Large intestine (tissue), 3 donors: ENCODE results near the gene ASXL1. TPM values are rescaled to one million over a fixed set of nuclear protein-coding genes. Genes with fewer than 3 reads are reported as not detected.

Experiments
- DNase-seq, 2 donors: peaks; one replicate each; pipeline versions ENCODE4 v3.0.0 to v3.0.0-alpha.2; 2013
- H3K27ac ChIP-seq: one replicate; pipeline ENCODE4 v1.5.1; 2013; ENCODE audit warnings: low read length
- H3K27me3 ChIP-seq: 2 replicates; pipeline ENCODE4 v1.6.1; 2013; ENCODE audit warnings: low read length; ENCODE audit not compliant: control insufficient read depth, insufficient read depth
- H3K36me3 ChIP-seq: 2 replicates; pipeline ENCODE4 v1.6.1; 2013; ENCODE audit warnings: low read length; ENCODE audit not compliant: control insufficient read depth, insufficient read depth
- H3K4me1 ChIP-seq: one replicate; pipeline ENCODE4 v1.6.1; 2013; ENCODE audit warnings: low read length; ENCODE audit not compliant: control insufficient read depth, insufficient read depth
- H3K4me3 ChIP-seq: one replicate; pipeline ENCODE4 v1.5.1; 2013; ENCODE audit warnings: low read length
- H3K9me3 ChIP-seq: one replicate; pipeline ENCODE4 v1.6.1; 2013; ENCODE audit warnings: mild to moderate bottlenecking, low read depth, low read length, moderate library complexity; ENCODE audit not compliant: control insufficient read depth
- WGBS: methylation state at CpG from one replicate; pipeline ENCODE4 v1.1.5; 2013; ENCODE audit warnings: low lambda C conversion rate; ENCODE audit not compliant: insufficient coverage; 5-methylcytosine and 5-hydroxymethylcytosine counted together
- polyA plus RNA-seq: library from polyadenylated mRNA; unstranded; fragments of 120-200 nt; gene quantifications from one replicate; pipeline ENCODE4 v1.2.1, GENCODE V29; 2013

ASXL1 gene
- polyA plus RNA-seq, 1 donor = 69.3 TPM

GRCh38 chr20:32427996-32428395 is 69.9 kb downstream of the ASXL1 start:
- DNase-seq = no peak
- Histone ChIP-seq H3K9me3 (no peaks in the 10 kb centered on the region), H3K27ac (no peak overlapping the region), H3K4me3 (no peak overlapping the region), H3K27me3 (no peaks in the 10 kb centered on the region), H3K4me1 (no peaks in the 10 kb centered on the region), H3K36me3 (peaks cover 60% of the 10 kb centered on the region)
- WGBS = no CpG with 5 or more reads among the region's 6 CpGs

DNA sequence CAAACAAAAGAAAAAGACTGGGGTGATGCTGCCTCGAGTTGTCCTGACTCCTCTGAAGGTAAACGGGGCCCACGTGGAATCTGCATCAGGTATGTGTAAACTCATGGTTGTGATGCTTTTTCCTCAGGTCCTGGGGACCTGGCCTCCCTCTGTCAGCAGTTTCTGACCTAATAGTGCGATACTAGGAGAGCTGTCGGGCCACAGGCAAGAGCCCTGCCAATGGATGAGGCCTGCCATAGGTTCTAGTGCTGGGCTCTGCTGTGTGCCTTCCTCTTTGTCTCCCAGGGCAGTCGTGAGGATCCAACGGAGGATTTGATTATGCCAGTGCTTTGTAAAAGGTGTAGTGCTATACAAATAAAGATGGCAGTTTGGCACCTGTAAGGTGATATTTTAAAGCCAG is 71.2 kb downstream of the ASXL1 start:
- 100% methylated on average over 1 of the region's 7 CpGs for WGBS
- peaks cover 70% of the 10 kb centered on the region for H3K36me3 ChIP-seq

DNA sequence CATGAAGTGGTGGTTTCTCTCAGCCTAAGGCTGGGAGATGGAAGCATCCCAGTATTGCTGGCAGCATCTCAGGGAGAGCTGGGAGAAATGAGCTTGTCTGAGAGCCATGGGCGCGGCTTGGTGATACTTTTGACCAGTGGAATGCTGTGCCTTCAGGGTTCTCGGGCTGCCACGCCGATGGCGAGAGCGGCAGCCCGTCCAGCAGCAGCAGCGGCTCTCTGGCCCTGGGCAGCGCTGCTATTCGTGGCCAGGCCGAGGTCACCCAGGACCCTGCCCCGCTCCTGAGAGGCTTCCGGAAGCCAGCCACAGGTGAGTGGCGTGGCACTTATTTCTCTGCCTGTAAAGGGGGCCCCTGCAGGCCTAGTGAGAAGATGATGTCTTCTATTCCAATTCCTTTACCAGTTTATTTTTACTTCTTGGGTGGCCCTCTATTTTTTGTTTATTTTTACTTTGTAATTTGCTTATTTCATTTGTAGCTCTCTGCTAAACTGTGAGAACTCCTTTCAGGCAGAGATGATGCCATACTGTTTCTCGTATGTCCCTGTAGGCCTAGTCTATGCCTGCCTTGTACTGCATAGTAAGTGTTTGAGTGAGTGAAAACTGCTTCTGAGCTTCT is 71.7 kb downstream of the ASXL1 start:
- peaks cover 75% of the 10 kb centered on the region for H3K36me3 ChIP-seq
- H3K9me3 ChIP-seq = no peaks in the 10 kb centered on the region
- H3K27ac ChIP-seq = no peak overlapping the region
- no peaks in the 10 kb centered on the region for H3K27me3 ChIP-seq
- no peaks in the 10 kb centered on the region for H3K4me1 ChIP-seq
- no peak for DNase-seq
- H3K4me3 ChIP-seq = no peak overlapping the region
- WGBS = no CpG with 5 or more reads among the region's 16 CpGs

More for the DNA sequence above, 71.2 kb downstream of the ASXL1 start:
- H3K9me3 ChIP-seq = no peaks in the 10 kb centered on the region
- no peaks in the 10 kb centered on the region for H3K4me1 ChIP-seq
- H3K4me3 ChIP-seq = no peak overlapping the region
- DNase-seq = no peak
- H3K27me3 ChIP-seq = no peaks in the 10 kb centered on the region
- no peak overlapping the region for H3K27ac ChIP-seq

DNA sequence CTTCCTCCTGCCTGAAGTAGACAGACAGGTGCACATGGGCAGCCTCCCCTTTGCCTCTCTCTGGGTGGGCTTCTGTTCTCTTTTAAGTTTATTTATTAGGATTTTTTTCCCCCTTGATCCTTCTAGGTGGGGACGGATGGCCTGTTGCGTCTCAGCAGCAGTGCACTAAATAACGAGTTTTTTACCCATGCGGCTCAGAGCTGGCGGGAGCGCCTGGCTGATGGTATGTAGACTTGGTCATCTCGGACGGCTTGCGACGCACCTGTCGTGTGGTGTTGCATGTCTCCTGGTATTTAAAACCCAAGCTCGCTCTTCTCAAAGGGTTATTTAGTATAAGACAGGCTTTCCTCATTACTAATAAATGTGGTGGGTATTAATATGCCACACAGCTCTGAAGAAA is 73.3 kb downstream of the ASXL1 start:
- Histone ChIP-seq H3K9me3 (no peaks in the 10 kb centered on the region), H3K36me3 (peaks cover 91% of the 10 kb centered on the region), H3K27me3 (no peaks in the 10 kb centered on the region), H3K27ac (no peak overlapping the region), H3K4me1 (no peaks in the 10 kb centered on the region), H3K4me3 (no peak overlapping the region)
- no CpG with 5 or more reads among the region's 12 CpGs for WGBS
- DNase-seq = no peak

DNA sequence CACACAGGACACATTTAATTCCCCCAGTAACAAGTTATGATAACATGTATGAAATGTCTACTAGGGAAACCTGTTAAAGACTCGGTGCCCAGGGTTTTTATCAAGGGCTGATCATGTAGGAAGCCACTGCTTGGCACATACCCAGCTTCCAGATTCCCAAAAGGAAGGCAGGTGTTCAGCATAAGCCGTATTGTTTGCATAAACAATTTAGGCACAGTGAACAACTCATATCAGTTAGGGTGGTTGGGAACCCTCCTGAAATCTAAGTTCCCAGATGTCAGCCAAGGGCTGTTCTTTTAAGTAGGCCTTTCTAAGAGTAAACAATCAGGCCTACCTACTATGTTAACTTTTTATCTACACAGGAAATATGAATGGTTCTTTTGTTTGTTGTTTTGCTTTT is 74.1 kb downstream of the ASXL1 start:
- Histone ChIP-seq H3K27ac (no peak overlapping the region), H3K4me1 (no peaks in the 10 kb centered on the region), H3K27me3 (no peaks in the 10 kb centered on the region), H3K36me3 (peaks cover 96% of the 10 kb centered on the region), H3K4me3 (no peak overlapping the region), H3K9me3 (no peaks in the 10 kb centered on the region)
- WGBS = no CpG with 5 or more reads among the region's 2 CpGs
- no peak for DNase-seq

- Histone ChIP-seq H3K4me1 (no peaks in the 10 kb centered on the region), H3K36me3 (peaks cover 96% of the 10 kb centered on the region), H3K9me3 (no peaks in the 10 kb centered on the region), H3K27me3 (no peaks in the 10 kb centered on the region), H3K4me3 (no peak overlapping the region), H3K27ac (no peak overlapping the region)
- DNase-seq = no peak
- no CpG with 5 or more reads among the region's 20 CpGs for WGBS
Observed at GRCh38 chr20:32433311-32434021, 75.3 kb downstream of the ASXL1 start.

- no peaks in the 10 kb centered on the region for H3K9me3 ChIP-seq
- no peak overlapping the region for H3K4me3 ChIP-seq
- H3K36me3 ChIP-seq = peaks cover 96% of the 10 kb centered on the region
- no CpG with 5 or more reads among the region's 19 CpGs for WGBS
- no peaks in the 10 kb centered on the region for H3K27me3 ChIP-seq
- no peak overlapping the region for H3K27ac ChIP-seq
- no peak for DNase-seq
- no peaks in the 10 kb centered on the region for H3K4me1 ChIP-seq
Observed at GRCh38 chr20:32434434-32434833, 76.3 kb downstream of the ASXL1 start.

DNA sequence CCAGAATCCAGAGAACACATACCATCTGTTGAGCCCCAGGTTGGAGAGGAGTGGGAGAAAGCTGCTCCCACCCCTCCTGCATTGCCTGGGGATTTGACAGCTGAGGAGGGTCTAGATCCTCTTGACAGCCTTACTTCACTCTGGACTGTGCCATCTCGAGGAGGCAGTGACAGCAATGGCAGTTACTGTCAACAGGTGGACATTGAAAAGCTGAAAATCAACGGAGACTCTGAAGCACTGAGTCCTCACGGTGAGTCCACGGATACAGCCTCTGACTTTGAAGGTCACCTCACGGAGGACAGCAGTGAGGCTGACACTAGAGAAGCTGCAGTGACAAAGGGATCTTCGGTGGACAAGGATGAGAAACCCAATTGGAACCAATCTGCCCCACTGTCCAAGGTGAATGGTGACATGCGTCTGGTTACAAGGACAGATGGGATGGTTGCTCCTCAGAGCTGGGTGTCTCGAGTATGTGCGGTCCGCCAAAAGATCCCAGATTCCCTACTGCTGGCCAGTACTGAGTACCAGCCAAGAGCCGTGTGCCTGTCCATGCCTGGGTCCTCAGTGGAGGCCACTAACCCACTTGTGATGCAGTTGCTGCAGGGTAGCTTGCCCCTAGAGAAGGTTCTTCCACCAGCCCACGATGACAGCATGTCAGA is 77.4 kb downstream of the ASXL1 start:
- Histone ChIP-seq H3K27ac (no peak overlapping the region), H3K4me1 (no peaks in the 10 kb centered on the region), H3K27me3 (no peaks in the 10 kb centered on the region), H3K4me3 (no peak overlapping the region), H3K36me3 (peaks cover 97% of the 10 kb centered on the region), H3K9me3 (no peaks in the 10 kb centered on the region)
- WGBS = no CpG with 5 or more reads among the region's 12 CpGs
- no peak for DNase-seq

- Histone ChIP-seq H3K4me3 (no peak overlapping the region), H3K27me3 (no peaks in the 10 kb centered on the region), H3K36me3 (peaks cover 97% of the 10 kb centered on the region), H3K9me3 (no peaks in the 10 kb centered on the region), H3K27ac (no peak overlapping the region), H3K4me1 (no peaks in the 10 kb centered on the region)
- no CpG with 5 or more reads among the region's 11 CpGs for WGBS
- DNase-seq = no peak
Observed at GRCh38 chr20:32436142-32436861, 78.2 kb downstream of the ASXL1 start.

- WGBS = no CpG with 5 or more reads among the region's 7 CpGs
- Histone ChIP-seq H3K4me3 (no peak overlapping the region), H3K27me3 (no peaks in the 10 kb centered on the region), H3K36me3 (peaks cover 95% of the 10 kb centered on the region), H3K9me3 (no peaks in the 10 kb centered on the region), H3K4me1 (no peaks in the 10 kb centered on the region), H3K27ac (no peak overlapping the region)
- DNase-seq = no peak
Observed at GRCh38 chr20:32436968-32437367, 78.8 kb downstream of the ASXL1 start.
